Right atrium auricular region (tissue), 2 donors: ENCODE data around the gene TMEM117. TPM values are rescaled to one million over a fixed set of nuclear protein-coding genes. Genes with fewer than 3 reads are reported as not detected.

Source experiments
- DNase-seq: peaks from one replicate; pipeline ENCODE4 v3.0.0-alpha.2; 2019; ENCODE audit warnings: low spot score
- H3K27ac ChIP-seq, 2 donors: fragments of 200-600 bp; sonication (generic); 1 replicate in 1 of 2; 2 replicates in 1 of 2; pipeline ENCODE4 v1.5.1; 2016 to 2019
- H3K27me3 ChIP-seq, 2 donors: fragments of 200-600 bp; sonication (generic); one replicate each; pipeline versions ENCODE4 v1.5.1 to v1.6.0; 2017 to 2019
- H3K36me3 ChIP-seq: fragments of 200-600 bp; sonication (generic); one replicate; pipeline ENCODE4 v1.5.1; 2016
- H3K4me1 ChIP-seq, 2 donors: fragments of 200-600 bp; sonication (generic); one replicate each; pipeline versions ENCODE4 v1.5.1 to v1.6.0; 2017 to 2019
- H3K4me3 ChIP-seq, 2 donors: fragments of 200-600 bp; sonication (generic); 1 replicate in 1 of 2; 2 replicates in 1 of 2; pipeline ENCODE4 v1.5.1; 2017 to 2019; ENCODE audit warnings: mild to moderate bottlenecking in 1 of 2, moderate library complexity in 1 of 2
- H3K9me3 ChIP-seq, 2 donors: fragments of 200-600 bp; sonication (generic); one replicate each; pipeline ENCODE4 v1.5.1; 2019
- CTCF ChIP-seq, 2 donors: fragments of 200-600 bp; sonication (generic); IDR thresholded peaks; one replicate each; pipeline ENCODE4 v1.5.1; 2019; ENCODE audit warnings: antibody characterized with exemption in 2 of 2
- total RNA-seq, 2 donors: library from RNA; depleted of rRNA; stranded (reverse); fragments of >200 nt; gene quantifications; one replicate each; pipeline ENCODE4 v1.1.0, GENCODE V29; 2016

Gene TMEM117
- total RNA-seq, 2 donors from 2014 or later, result 10.8 to 24.1 TPM

- DNase-seq, result no peak
- no peaks in the 10 kb centered on the region for H3K36me3 ChIP-seq
- peaks cover 0 to 4% of the 10 kb centered on the region in 2 donors for H3K4me1 ChIP-seq
- no peak overlapping the region for H3K4me3 ChIP-seq
- no peaks in the 10 kb centered on the region for H3K27me3 ChIP-seq
- H3K27ac ChIP-seq, result no peak overlapping the region
- TF ChIP-seq CTCF (IDR thresholded peaks at IDR 0.05), result no peak
- H3K9me3 ChIP-seq, result no peaks in the 10 kb centered on the region
Observed at GRCh38 chr12:43973385-43973784, 137.5 kb downstream of the TMEM117 start.

GRCh38 chr12:43973993-43974392 lies 138.1 kb downstream of the TMEM117 start:
- no peak for DNase-seq
- no peaks in the 10 kb centered on the region for H3K36me3 ChIP-seq
- H3K4me3 ChIP-seq, result no peak overlapping the region
- no peak overlapping the region for H3K27ac ChIP-seq
- no peak for TF ChIP-seq CTCF (IDR thresholded peaks at IDR 0.05)
- H3K4me1 ChIP-seq, result peaks cover 0 to 4% of the 10 kb centered on the region in 2 donors
- no peaks in the 10 kb centered on the region for H3K9me3 ChIP-seq
- H3K27me3 ChIP-seq, result no peaks in the 10 kb centered on the region

- peaks cover 0 to 4% of the 10 kb centered on the region in 2 donors for H3K4me1 ChIP-seq
- TF ChIP-seq CTCF (IDR thresholded peaks at IDR 0.05), result no peak
- no peak overlapping the region for H3K4me3 ChIP-seq
- no peaks in the 10 kb centered on the region for H3K27me3 ChIP-seq
- no peak overlapping the region for H3K27ac ChIP-seq
- H3K36me3 ChIP-seq, result no peaks in the 10 kb centered on the region
- DNase-seq, result no peak
- no peaks in the 10 kb centered on the region for H3K9me3 ChIP-seq
Observed at GRCh38 chr12:43976027-43976426, 140.1 kb downstream of the TMEM117 start.

DNA sequence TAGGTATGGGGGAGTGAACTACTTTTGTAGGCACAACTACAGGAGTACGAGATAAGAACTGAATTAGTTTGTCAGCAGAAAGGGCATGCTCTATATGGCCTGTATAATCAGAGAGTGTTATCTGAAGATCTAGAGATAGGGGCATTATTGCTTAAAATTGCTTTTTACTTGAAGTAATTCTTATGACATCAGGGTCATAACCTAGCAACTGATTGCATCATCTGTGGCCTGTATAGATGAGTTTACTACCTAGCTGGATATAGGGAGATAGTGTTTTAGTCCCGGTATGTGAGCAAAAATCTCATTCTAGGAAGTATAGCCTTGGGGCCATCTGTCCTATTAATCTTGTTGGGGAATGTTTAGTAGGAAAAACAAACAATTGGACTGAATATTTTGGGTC lies 142.7 kb downstream of the TMEM117 start:
- Histone ChIP-seq H3K27me3 (no peaks in the 10 kb centered on the region), H3K27ac (no peak overlapping the region), H3K36me3 (no peaks in the 10 kb centered on the region), H3K4me3 (no peak overlapping the region), H3K9me3 (no peaks in the 10 kb centered on the region), H3K4me1 (peaks cover 0 to 9% of the 10 kb centered on the region in 2 donors)
- no peak for TF ChIP-seq CTCF (IDR thresholded peaks at IDR 0.05)
- no peak for DNase-seq

- Histone ChIP-seq H3K36me3 (no peaks in the 10 kb centered on the region), H3K4me3 (no peak overlapping the region), H3K4me1 (peaks cover 0 to 6% of the 10 kb centered on the region in 2 donors), H3K9me3 (no peaks in the 10 kb centered on the region), H3K27ac (no peak overlapping the region), H3K27me3 (no peaks in the 10 kb centered on the region)
- no peak for DNase-seq
- TF ChIP-seq CTCF (IDR thresholded peaks at IDR 0.05), result no peak
Observed at GRCh38 chr12:43979450-43979849, 143.6 kb downstream of the TMEM117 start.

GRCh38 chr12:43980627-43981191 lies 144.8 kb downstream of the TMEM117 start:
- peaks cover 0 to 6% of the 10 kb centered on the region in 2 donors for H3K4me1 ChIP-seq
- no peak for DNase-seq
- no peaks in the 10 kb centered on the region for H3K36me3 ChIP-seq
- H3K27me3 ChIP-seq, result no peaks in the 10 kb centered on the region
- H3K27ac ChIP-seq, result no peak overlapping the region
- TF ChIP-seq CTCF (IDR thresholded peaks at IDR 0.05), result no peak
- H3K4me3 ChIP-seq, result no peak overlapping the region
- H3K9me3 ChIP-seq, result no peaks in the 10 kb centered on the region
